Esophagus muscularis mucosa (tissue), 4 donors: Measurements from ENCODE around the gene DMD. TPM values are rescaled to one million over a fixed set of nuclear protein-coding genes. Genes with fewer than 3 reads are reported as not detected.

Experiments used
- DNase-seq: peaks from one replicate; pipeline ENCODE4 v3.0.0-alpha.2; 2017; ENCODE audit errors: extremely low spot score
- H3K27ac ChIP-seq, 4 donors: fragments of 200-600 bp; sonication (generic); replicated peaks in 1 of 4; 1 replicate in 3 of 4; 2 replicates in 1 of 4; pipeline ENCODE4 v1.5.1; 2016 to 2019; ENCODE audit warnings: mild to moderate bottlenecking in 1 of 4
- H3K27me3 ChIP-seq, 4 donors: fragments of 200-600 bp; sonication (generic); one replicate each; pipeline versions ENCODE4 v1.5.1 to v1.6.0; 2016 to 2019
- H3K36me3 ChIP-seq, 4 donors: fragments of 200-600 bp; sonication (generic); one replicate each; pipeline ENCODE4 v1.5.1; 2016 to 2019
- H3K4me1 ChIP-seq, 4 donors: fragments of 200-600 bp; sonication (generic); one replicate each; pipeline ENCODE4 v1.5.1; 2016 to 2019
- H3K4me3 ChIP-seq, 4 donors: fragments of 200-600 bp; sonication (generic); 1 replicate in 2 of 4; 2 replicates in 2 of 4; pipeline ENCODE4 v1.5.1; 2016 to 2019; ENCODE audit warnings: mild to moderate bottlenecking in 4 of 4, moderate library complexity in 1 of 4
- H3K9me3 ChIP-seq, 4 donors: fragments of 200-600 bp; sonication (generic); 1 replicate in 3 of 4; 2 replicates in 1 of 4; pipeline ENCODE4 v1.5.1; 2016 to 2019
- CTCF ChIP-seq, 3 experiments: fragments of 200-600 bp in 2 of 3; fragments of 450-650 bp in 1 of 3; sonication (generic) in 2 of 3; IDR thresholded peaks; one replicate each; pipeline ENCODE4 v1.5.1; 2017 to 2019; ENCODE audit warnings: antibody characterized with exemption in 3 of 3, mild to moderate bottlenecking in 2 of 3, moderate library complexity in 1 of 3
- EP300 ChIP-seq: sonication (generic); formaldehyde crosslinking; IDR thresholded peaks from one replicate; pipeline ENCODE4 v1.6.1; 2017; ENCODE audit warnings: antibody characterized with exemption
- POLR2A ChIP-seq: fragments of 450-650 bp; IDR thresholded peaks from one replicate; pipeline ENCODE4 v1.6.1; 2017; ENCODE audit warnings: antibody characterized with exemption, moderate library complexity, mild to moderate bottlenecking, low read depth
- POLR2AphosphoS5 ChIP-seq, 2 donors: sonication (generic); formaldehyde crosslinking; IDR thresholded peaks; one replicate each; pipeline ENCODE4 v1.6.1; 2017; ENCODE audit warnings: antibody characterized with exemption in 2 of 2
- WGBS: methylation state at CpG from one replicate; pipeline ENCODE4 v1.1.5; 2018; 5-methylcytosine and 5-hydroxymethylcytosine counted together
- intact Hi-C: fragments of 100-400 bp; cut with DNase I; formaldehyde crosslinking; loops from one replicate; pipeline ENCODE4 v1.15.1; 2023
- total RNA-seq, 4 donors: library from RNA; depleted of rRNA; stranded (reverse); fragments of >200 nt; gene quantifications; one replicate each; pipeline versions ENCODE4 v1.1.0 to v1.2.1, GENCODE V29; 2016

Gene DMD
- total RNA-seq, 4 donors from 2014 or later, result 127 to 210 (median 188) TPM

GRCh38 chrX:32954125-32954524 is 257.2 kb downstream of the DMD start:
- H3K27ac ChIP-seq, result no peak overlapping the region
- H3K9me3 ChIP-seq, result no peaks in the 10 kb centered on the region
- H3K4me3 ChIP-seq, result no peak overlapping the region
- 61% methylated on average over 3 of the region's 3 CpGs for WGBS
- DNase-seq, result no peak
- H3K27me3 ChIP-seq, result no peaks in the 10 kb centered on the region
- no peak for TF ChIP-seq CTCF (IDR thresholded peaks at IDR 0.05)
- TF ChIP-seq POLR2AphosphoS5 (IDR thresholded peaks at IDR 0.05), result no peak
- no peak for TF ChIP-seq POLR2A
- no peak for TF ChIP-seq EP300
- no peaks in the 10 kb centered on the region for H3K36me3 ChIP-seq
- H3K4me1 ChIP-seq, result no peaks in the 10 kb centered on the region
- intact Hi-C loops, result no loop called here

- no peak overlapping the region for H3K4me3 ChIP-seq
- no peaks in the 10 kb centered on the region for H3K36me3 ChIP-seq
- TF ChIP-seq EP300 (no peak), POLR2AphosphoS5 (IDR thresholded peaks at IDR 0.05) (no peak), CTCF (IDR thresholded peaks at IDR 0.05) (no peak), POLR2A (no peak)
- intact Hi-C loops, result no loop called here
- H3K9me3 ChIP-seq, result no peaks in the 10 kb centered on the region
- H3K4me1 ChIP-seq, result peaks cover 0 to 19% (median 4%) of the 10 kb centered on the region in 4 donors
- DNase-seq, result no peak
- no peak overlapping the region for H3K27ac ChIP-seq
- WGBS, result 55% methylated on average over 2 of the region's 2 CpGs
- no peaks in the 10 kb centered on the region for H3K27me3 ChIP-seq
These were observed 263.2 kb downstream of the DMD start for GRCh38 chrX:32948130-32948529.

GRCh38 chrX:32937043-32937442 is 274.3 kb downstream of the DMD start:
- DNase-seq, result no peak
- Histone ChIP-seq H3K4me3 (no peak overlapping the region), H3K27ac (no peak overlapping the region), H3K27me3 (no peaks in the 10 kb centered on the region), H3K9me3 (no peaks in the 10 kb centered on the region), H3K4me1 (no peaks in the 10 kb centered on the region), H3K36me3 (no peaks in the 10 kb centered on the region)
- TF ChIP-seq EP300 (no peak), CTCF (IDR thresholded peaks at IDR 0.05) (no peak), POLR2AphosphoS5 (IDR thresholded peaks at IDR 0.05) (no peak), POLR2A (no peak)
- WGBS, result 64% methylated on average over 3 of the region's 3 CpGs
- intact Hi-C loops, result no loop called here

GRCh38 chrX:32933548-32933947 is 277.8 kb downstream of the DMD start:
- Histone ChIP-seq H3K36me3 (no peaks in the 10 kb centered on the region), H3K4me1 (no peaks in the 10 kb centered on the region), H3K27me3 (no peaks in the 10 kb centered on the region), H3K27ac (no peak overlapping the region), H3K4me3 (no peak overlapping the region), H3K9me3 (no peaks in the 10 kb centered on the region)
- no peak for DNase-seq
- intact Hi-C loops, result no loop called here
- WGBS, result 61% methylated on average over 5 of the region's 5 CpGs
- TF ChIP-seq POLR2A, result no peak
- no peak for TF ChIP-seq EP300
- no peak for TF ChIP-seq POLR2AphosphoS5 (IDR thresholded peaks at IDR 0.05)
- no peak for TF ChIP-seq CTCF (IDR thresholded peaks at IDR 0.05)

- Histone ChIP-seq H3K27ac (no peak overlapping the region), H3K36me3 (no peaks in the 10 kb centered on the region), H3K4me1 (no peaks in the 10 kb centered on the region), H3K9me3 (no peaks in the 10 kb centered on the region), H3K4me3 (no peak overlapping the region), H3K27me3 (no peaks in the 10 kb centered on the region)
- 68% methylated on average over 4 of the region's 4 CpGs for WGBS
- intact Hi-C loops, result no loop called here
- TF ChIP-seq POLR2A (no peak), EP300 (no peak), POLR2AphosphoS5 (IDR thresholded peaks at IDR 0.05) (no peak), CTCF (IDR thresholded peaks at IDR 0.05) (no peak)
- no peak for DNase-seq
These were observed 282.3 kb downstream of the DMD start for GRCh38 chrX:32929040-32929439.
